Dedifferentiated amniotic fluid mesenchymal stem cell (primary cell): ENCODE measurements around the gene STK24.

Experiments used
- DNase-seq: peaks from one replicate; pipeline ENCODE4 v3.0.0-alpha.2; 2016; ENCODE audit errors: extremely low spot score

Gene STK24

GRCh38 chr13:98450539-98451111 lies 126.3 kb downstream of the STK24 start:
- DNase-seq: no peak

DNA sequence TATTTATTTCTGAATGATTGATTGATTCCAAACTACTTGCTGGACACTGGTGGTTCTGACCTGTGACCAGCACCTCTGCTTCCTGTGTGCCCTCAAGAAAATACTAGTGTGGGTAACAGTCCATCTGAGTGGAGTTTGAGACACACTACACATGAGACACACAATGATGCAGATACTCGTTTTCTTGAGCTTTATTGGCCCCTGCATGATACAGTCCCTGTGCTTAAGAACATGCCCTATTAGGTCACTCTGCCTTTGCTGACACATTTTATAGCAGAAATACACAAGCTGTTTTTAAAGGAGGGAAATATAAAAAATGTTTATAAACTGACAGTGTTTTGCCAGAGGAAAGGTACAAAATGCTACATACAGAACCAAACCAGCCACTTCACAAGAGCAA lies 126.9 kb downstream of the STK24 start:
- DNase-seq: no peak

- no peak for DNase-seq
Observed at GRCh38 chr13:98449273-98449672, 127.6 kb downstream of the STK24 start.

DNA sequence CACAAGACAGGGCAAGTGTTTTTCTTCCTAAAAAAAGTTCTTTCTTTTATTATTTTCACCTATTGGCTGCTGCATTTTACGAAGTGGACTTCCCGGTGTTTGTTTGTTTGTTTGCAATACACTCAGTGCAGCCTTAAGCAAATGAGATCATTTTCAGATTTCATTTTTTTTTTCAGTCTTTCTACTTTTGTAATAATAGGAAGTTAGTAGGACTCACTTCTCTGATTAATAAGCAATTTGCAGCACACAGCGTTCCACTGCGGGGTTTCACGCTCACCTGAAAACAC lies 128.3 kb downstream of the STK24 start:
- DNase-seq: no peak

DNA sequence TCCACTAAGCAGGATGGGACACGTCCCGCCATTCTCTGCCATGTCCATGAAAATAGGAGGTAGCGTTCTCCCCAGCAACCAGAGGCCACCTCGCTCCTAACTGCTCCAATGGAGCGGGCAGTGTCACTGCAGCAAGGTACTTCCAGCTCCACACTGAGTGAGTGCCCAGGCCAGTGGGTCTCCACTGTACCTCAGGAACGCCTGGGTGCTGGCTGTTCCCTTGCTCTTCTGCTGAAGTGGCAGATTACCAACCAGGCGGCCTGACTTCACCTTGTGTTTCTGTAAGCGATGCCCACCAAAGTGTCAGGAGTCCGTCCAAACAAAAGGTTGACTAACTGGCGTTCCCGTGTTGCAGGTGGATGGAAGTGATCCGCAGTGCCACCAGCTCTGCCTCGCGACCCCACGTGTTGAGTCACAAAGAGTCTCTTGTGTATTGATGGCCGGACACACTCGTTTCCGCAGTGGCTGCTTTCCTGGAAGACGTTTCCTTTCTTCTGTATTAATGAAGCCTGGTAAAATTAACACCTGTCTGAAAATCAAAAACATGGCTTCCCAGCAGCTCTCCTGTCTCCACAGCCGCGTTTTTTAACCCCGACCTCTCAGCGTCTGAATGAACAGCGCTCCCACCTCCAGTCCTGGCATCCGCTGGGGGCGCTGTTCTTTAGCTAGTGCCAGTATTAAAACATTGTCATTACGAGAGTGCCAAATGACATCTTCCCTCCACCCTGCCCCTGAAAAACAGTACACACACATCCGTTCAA lies 128.8 kb downstream of the STK24 start:
- DNase-seq: no peak

DNA sequence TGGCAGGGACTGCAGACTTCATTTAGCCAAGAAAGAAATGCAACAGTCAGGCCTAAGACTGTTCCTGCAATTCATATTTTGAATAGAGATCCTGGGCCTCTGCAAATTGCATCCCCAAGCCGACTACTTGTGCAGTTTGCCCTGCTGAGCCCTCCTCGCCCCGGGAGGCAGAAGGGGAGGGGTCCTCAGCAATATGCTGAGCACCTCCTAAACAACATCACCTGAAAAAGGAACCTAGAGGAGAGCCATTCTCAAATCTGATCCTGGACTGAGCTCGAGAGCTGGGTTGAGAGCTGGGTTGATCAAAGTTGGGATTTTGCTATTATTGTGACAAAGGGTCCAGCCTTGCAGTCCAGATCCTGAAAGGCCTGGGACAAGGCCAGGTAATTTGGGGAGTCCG lies 129.8 kb downstream of the STK24 start:
- no peak for DNase-seq

DNA sequence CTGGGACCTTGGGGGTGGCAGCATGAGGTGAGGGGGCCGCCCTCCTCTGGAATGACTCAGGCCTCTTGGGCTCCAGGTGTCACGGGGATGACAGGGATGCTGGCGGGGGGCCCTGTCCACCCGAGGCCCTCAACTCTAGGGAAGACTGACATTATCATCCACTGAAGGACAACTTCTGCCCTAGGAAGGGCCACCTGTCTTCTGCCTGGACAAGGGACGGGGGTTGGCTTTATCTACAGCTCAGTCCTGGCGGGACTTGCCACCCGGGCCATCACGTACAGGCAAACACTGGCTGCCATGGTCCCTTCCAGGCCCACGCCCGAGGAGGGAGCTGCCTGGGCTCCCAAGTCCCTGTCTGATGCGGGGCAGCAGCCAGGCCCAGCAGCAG lies 130.7 kb downstream of the STK24 start:
- no peak for DNase-seq

DNA sequence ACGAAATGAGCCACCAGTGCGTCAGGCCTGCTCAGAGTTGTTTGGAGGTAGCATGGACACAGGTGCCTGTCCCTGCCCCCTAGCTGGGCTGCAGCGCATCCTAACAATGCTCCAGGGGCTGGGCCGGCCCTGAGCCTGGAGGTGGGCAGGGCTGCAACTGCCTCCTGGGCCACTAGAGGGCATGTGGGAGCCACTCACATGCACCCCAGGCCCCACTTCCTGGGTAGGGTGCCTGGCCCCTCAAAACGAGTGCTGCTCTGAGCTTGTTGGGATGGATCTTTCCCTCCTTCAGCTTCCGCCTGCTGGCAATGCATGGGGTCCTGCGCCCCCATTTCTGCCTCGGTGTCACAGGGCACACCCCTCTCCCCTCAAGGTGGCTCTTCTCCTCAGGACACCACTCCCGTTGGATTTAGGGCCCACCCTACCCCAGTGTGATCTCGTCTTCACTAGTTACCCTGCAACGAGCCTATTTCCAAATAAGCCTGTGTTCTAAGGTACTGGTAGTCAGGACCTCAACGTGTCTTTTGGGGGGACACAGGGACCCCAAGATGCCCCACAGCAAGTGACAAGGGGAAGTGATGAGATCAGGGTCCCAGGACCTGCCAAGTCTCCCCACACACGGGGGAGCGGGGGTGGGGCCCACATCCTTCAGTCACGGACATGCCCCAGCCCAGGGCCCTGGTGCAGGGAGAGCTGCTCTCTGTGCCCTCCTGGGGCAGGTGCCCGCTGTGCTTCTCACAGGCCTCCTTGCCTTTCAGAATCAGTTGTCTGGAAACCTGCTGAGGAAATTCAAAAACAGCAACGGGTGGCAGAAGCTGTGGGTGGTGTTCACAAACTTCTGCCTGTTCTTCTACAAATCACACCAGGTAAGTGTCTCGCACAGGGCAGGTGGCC lies 131.3 kb downstream of the STK24 start:
- DNase-seq: no peak

GRCh38 chr13:98444381-98444780 lies 132.5 kb downstream of the STK24 start:
- no peak for DNase-seq

- no peak for DNase-seq
Observed at GRCh38 chr13:98443800-98444325, 133.0 kb downstream of the STK24 start.

DNA sequence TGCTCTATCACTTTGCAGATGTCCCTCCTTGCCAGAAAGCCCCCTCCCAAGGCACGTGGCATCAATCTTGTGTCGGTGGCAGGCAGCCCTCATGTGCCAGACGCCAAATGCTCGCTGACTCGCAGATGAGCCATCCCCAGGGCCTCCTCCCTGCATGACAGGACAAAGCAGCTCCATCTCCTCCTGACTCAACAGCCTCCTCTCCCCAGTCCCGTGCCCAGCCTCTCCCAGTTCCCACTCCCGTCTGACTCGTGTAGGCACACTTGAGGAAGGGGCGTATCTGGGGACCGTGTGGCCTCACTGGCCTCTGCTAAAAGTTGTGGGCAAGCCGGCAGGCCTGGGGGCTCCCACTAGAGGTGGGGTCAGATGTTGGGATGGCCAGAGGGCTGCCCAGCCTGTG lies 133.6 kb downstream of the STK24 start:
- DNase-seq: peak; percentile 43

GRCh38 chr13:98442391-98443230 lies 134.3 kb downstream of the STK24 start:
- DNase-seq: no peak

GRCh38 chr13:98441056-98441676 lies 135.7 kb downstream of the STK24 start:
- no peak for DNase-seq

- DNase-seq: no peak
Observed at GRCh38 chr13:98440390-98441055, 136.4 kb downstream of the STK24 start.

GRCh38 chr13:98439896-98440295 lies 137.0 kb downstream of the STK24 start:
- no peak for DNase-seq

DNA sequence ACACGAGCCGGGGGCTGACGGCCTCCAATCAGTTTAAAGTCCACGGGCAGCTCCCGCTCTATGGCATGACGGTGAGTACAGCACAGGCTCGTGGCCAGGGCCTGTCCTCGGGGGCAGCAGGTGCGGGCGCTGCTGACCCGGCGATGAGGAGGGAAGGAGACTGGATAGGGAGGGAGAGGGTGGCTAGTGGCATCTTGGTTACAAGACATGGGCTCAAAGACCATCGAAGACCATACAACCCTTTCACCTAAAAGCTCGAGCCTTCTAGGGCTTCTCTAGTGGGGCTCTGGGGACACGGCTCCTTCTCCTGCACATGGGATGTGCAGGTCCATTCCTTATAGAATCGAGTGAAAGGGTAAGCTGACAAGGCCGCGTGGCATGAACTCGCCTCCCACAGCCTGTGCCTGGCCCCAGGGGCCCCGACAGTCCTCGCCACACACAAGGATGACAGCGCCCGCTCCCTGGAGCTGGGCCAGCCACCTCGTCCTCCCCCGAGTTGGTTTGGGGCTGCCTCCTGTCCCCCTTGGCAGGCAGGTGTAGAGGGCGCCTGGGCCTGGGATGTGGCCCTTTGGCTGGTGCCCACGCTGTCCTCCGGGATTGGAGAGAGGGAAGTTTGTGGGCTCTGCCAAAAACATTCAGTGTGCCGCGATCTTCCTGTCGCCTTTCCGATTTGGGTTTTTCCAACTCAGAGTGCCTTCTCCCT lies 137.6 kb downstream of the STK24 start:
- no peak for DNase-seq

- DNase-seq: no peak
Observed at GRCh38 chr13:98438246-98439125, 138.4 kb downstream of the STK24 start.

DNA sequence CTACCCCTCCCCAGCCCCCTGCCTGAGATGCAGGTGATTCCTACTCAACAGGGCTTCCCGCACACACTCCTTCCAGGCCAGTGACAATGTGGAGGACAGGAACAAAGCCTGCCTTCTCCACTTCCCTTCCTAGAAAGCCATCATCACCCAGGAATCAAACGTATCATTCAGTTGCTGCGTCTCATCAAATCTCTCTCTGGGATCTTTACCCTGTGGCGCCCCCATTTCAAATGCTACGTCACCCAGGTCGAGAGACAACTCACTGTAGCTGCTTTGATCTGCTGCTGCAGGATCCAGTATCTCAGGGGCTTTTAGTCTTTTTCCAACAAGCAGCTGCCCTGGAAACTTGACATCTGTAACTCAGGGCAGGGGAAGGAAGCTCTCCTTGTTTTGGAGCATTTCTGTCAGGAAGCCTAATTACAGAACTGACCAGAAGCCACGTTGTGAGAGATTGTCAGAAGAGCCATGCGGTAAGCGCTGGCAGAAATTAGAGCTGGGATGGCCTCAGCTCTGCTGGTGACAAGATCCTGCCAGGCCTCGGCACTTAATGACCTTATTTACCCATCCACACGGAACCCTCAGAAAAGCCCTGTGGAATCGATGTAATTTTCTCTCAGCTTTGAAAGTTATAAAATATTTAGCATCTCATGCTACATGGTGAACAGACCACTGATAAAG lies 140.5 kb downstream of the STK24 start:
- DNase-seq: no peak

- no peak for DNase-seq
Observed at GRCh38 chr13:98435376-98435775, 141.5 kb downstream of the STK24 start.
